IMR-90 (cell line): ENCODE data around the gene CD300LD. TPM values are rescaled to one million over a fixed set of nuclear protein-coding genes. Genes with fewer than 3 reads are reported as not detected.

Experiments
- ATAC-seq: fragments of 200-7000 bp; cut with Tn5 transposase; 2 replicates; pipeline ENCODE4 v1.9.1; 2020; ENCODE audit warnings: low read depth, mild to moderate bottlenecking, moderate library complexity
- BruUV-seq: library from RNA; stranded (reverse); fragments of 400-500 nt; replicated peaks from 2 replicates; lab custom pipeline; 2021; lab: Mats Ljungman, UMichigan
- CTCF ChIA-PET: fragments of 300-600 bp; formaldehyde crosslinking; extraction: SDS; loops from one replicate; lab custom pipeline; 2021; ENCODE audit warnings: antibody characterized with exemption; lab: Yijun Ruan, JAX
- POLR2A ChIA-PET: fragments of 300-600 bp; sonication (Branson Sonifier 250); formaldehyde crosslinking; loops from one replicate; lab custom pipeline; 2022; ENCODE audit warnings: antibody characterized with exemption; ENCODE audit not compliant: unreplicated experiment; lab: Charles Lee
- DNase-seq: peaks from one replicate; pipeline ENCODE4 v3.0.0; 2013
- H2AFZ ChIP-seq: replicated peaks from 2 replicates; pipeline ENCODE3; 2013; ENCODE audit warnings: low read length, mild to moderate bottlenecking; ENCODE audit not compliant: poor library complexity
- H2AK5ac ChIP-seq: 2 replicates; pipeline ENCODE4 v1.6.1; 2013; ENCODE audit warnings: low read depth, low read length, inconsistent platforms
- H2AK9ac ChIP-seq: replicated peaks from 2 replicates; pipeline ENCODE3; 2013; ENCODE audit warnings: mild to moderate bottlenecking, low read depth, low read length, moderate library complexity; ENCODE audit not compliant: poor library complexity
- H2BK120ac ChIP-seq: 2 replicates; pipeline ENCODE4 v1.6.1; 2013; ENCODE audit warnings: low read depth, low read length, inconsistent platforms
- H2BK15ac ChIP-seq: 3 replicates; pipeline ENCODE4 v1.6.1; 2013; ENCODE audit warnings: low read depth, low read length, inconsistent platforms
- H2BK20ac ChIP-seq: 2 replicates; pipeline ENCODE4 v1.6.1; 2013; ENCODE audit warnings: low read depth, mild to moderate bottlenecking, inconsistent platforms, low read length, moderate library complexity
- H2BK5ac ChIP-seq: 2 replicates; pipeline ENCODE4 v1.6.1; 2013; ENCODE audit warnings: mild to moderate bottlenecking, low read depth, low read length, inconsistent platforms; ENCODE audit not compliant: poor library complexity, severe bottlenecking
- H3K14ac ChIP-seq: replicated peaks from 2 replicates; pipeline ENCODE4 v1.6.1; 2013; ENCODE audit warnings: low read depth, low read length, inconsistent platforms
- H3K18ac ChIP-seq: 2 replicates; pipeline ENCODE4 v1.6.1; 2013; ENCODE audit warnings: low read depth, low read length, control low read depth
- H3K23ac ChIP-seq: 2 replicates; pipeline ENCODE4 v1.6.1; 2013; ENCODE audit warnings: low read depth, low read length, inconsistent platforms
- H3K27ac ChIP-seq: 2 replicates; pipeline ENCODE4 v1.5.1; 2013; ENCODE audit warnings: mild to moderate bottlenecking, control low read depth, low read length; ENCODE audit not compliant: insufficient read depth
- H3K27me3 ChIP-seq: 2 replicates; pipeline ENCODE4 v1.6.1; 2013; ENCODE audit warnings: low read length; ENCODE audit not compliant: control insufficient read depth, insufficient read depth
- H3K36me3 ChIP-seq: 2 replicates; pipeline ENCODE4 v1.6.1; 2013; ENCODE audit warnings: low read length, mixed read lengths; ENCODE audit not compliant: control insufficient read depth, insufficient read depth
- H3K4ac ChIP-seq: 2 replicates; pipeline ENCODE4 v1.6.1; 2013; ENCODE audit warnings: low read depth, low read length, inconsistent platforms
- H3K4me1 ChIP-seq: 2 replicates; pipeline ENCODE4 v1.6.1; 2013; ENCODE audit warnings: low read length, mixed read lengths; ENCODE audit not compliant: control insufficient read depth, insufficient read depth
- H3K4me2 ChIP-seq: 2 replicates; pipeline ENCODE4 v1.6.1; 2013; ENCODE audit warnings: low read depth, mild to moderate bottlenecking, control low read depth, low read length, moderate library complexity
- H3K4me3 ChIP-seq: 2 replicates; pipeline ENCODE4 v1.5.1; 2013; ENCODE audit warnings: low read depth, mild to moderate bottlenecking, control low read depth, low read length, moderate library complexity; ENCODE audit not compliant: insufficient read depth
- H3K56ac ChIP-seq: 2 replicates; pipeline ENCODE4 v1.6.1; 2013; ENCODE audit warnings: low read length, inconsistent platforms; ENCODE audit not compliant: insufficient read depth; ENCODE audit errors: extremely low read depth
- H3K79me1 ChIP-seq, 2 experiments: 2 replicates each; pipeline ENCODE4 v1.6.1; 2013; ENCODE audit warnings: low read length in 2 of 2, inconsistent platforms in 1 of 2, low read depth in 1 of 2
- H3K9ac ChIP-seq: 2 replicates; pipeline ENCODE4 v1.6.1; 2013; ENCODE audit warnings: low read depth, low read length, control low read depth
- H3K9me1 ChIP-seq: 2 replicates; pipeline ENCODE4 v1.6.1; 2013; ENCODE audit warnings: low read length, inconsistent platforms; ENCODE audit not compliant: insufficient read depth
- H3K9me3 ChIP-seq: 2 replicates; pipeline ENCODE4 v1.6.1; 2013; ENCODE audit warnings: low read length; ENCODE audit not compliant: control insufficient read depth, insufficient read depth
- H4K20me1 ChIP-seq: 2 replicates; pipeline ENCODE4 v1.6.1; 2013; ENCODE audit warnings: low read length, inconsistent platforms; ENCODE audit not compliant: insufficient read depth
- H4K5ac ChIP-seq: 2 replicates; pipeline ENCODE4 v1.6.1; 2013; ENCODE audit warnings: mild to moderate bottlenecking, low read depth, low read length, control low read depth
- H4K8ac ChIP-seq, 2 experiments: 2 replicates each; pipeline ENCODE4 v1.6.1; 2013; ENCODE audit warnings: low read depth in 2 of 2, low read length in 2 of 2, control low read depth in 1 of 2, inconsistent platforms in 1 of 2
- H4K91ac ChIP-seq: 2 replicates; pipeline ENCODE4 v1.6.1; 2013; ENCODE audit warnings: low read depth, low read length, inconsistent platforms; ENCODE audit not compliant: insufficient read depth
- RFX5 ChIP-seq: IDR thresholded peaks from 2 replicates; pipeline ENCODE4 v1.8.0; 2012; ENCODE audit warnings: low read depth, mild to moderate bottlenecking, low read length, moderate library complexity
- WGBS, 2 experiments: methylation state at CpG; one replicate each; pipeline versions ENCODE4 v1.1.5 to v1.1.7; 2013; ENCODE audit warnings: missing lambda C conversion rate in 2 of 2; ENCODE audit not compliant: insufficient read length in 1 of 2; ENCODE audit errors: extremely low coverage in 2 of 2; 5-methylcytosine and 5-hydroxymethylcytosine counted together
- dilution Hi-C: fragments of 300-500 bp; cut with HindIII; formaldehyde crosslinking; loops from one replicate; pipeline ENCODE4 v1.14.3; 2018; ENCODE audit warnings: low sequenced_read_pairs; ENCODE audit not compliant: unreplicated experiment
- in situ Hi-C: fragments of 300-500 bp; cut with MboI; formaldehyde crosslinking; loops from 3 replicates; pipeline ENCODE4 v1.14.3; 2019; ENCODE audit warnings: low sequenced_read_pairs, inconsistent platforms, mixed read lengths
- intact Hi-C: fragments of 100-400 bp; cut with micrococcal nuclease; formaldehyde crosslinking; loops from 2 replicates; pipeline ENCODE4 v1.10.0; 2022
- polyA plus RNA-seq, 3 experiments: library from polyadenylated mRNA; depleted of rRNA; stranded (reverse); fragments of >200 nt; gene quantifications; 2 replicates each; pipeline ENCODE4 v1.2.3, GENCODE V29; 2012; ENCODE audit warnings: low replicate concordance in 1 of 3
- total RNA-seq: library from RNA; depleted of rRNA; stranded (reverse); fragments of >200 nt; gene quantifications from 2 replicates; pipeline ENCODE4 v1.2.3, GENCODE V29; 2012
- TF ChIP-seq, protein P1 (sequence below): fragments of 150-350 bp; IDR thresholded peaks from 2 replicates; pipeline ENCODE4 v1.6.1; 2016; ENCODE audit warnings: low read depth, mild to moderate bottlenecking, low read length, moderate library complexity, borderline replicate concordance
- TF ChIP-seq, protein P2 (sequence below): fragments of 150-350 bp; IDR thresholded peaks from 2 replicates; pipeline ENCODE4 v1.6.1; 2017; ENCODE audit warnings: mild to moderate bottlenecking, antibody characterized with exemption, low read length, low read depth
- TF ChIP-seq, protein P3 (sequence below): conservative IDR thresholded peaks from 2 replicates; pipeline ENCODE4 v1.5.1; 2012; ENCODE audit warnings: mild to moderate bottlenecking, low read depth, low read length, improper control_type of control experiment

CD300LD gene
- total and polyA plus RNA-seq, 2 of the 4 experiments (the other 2 are of a cell fraction) = not detected

DNA sequence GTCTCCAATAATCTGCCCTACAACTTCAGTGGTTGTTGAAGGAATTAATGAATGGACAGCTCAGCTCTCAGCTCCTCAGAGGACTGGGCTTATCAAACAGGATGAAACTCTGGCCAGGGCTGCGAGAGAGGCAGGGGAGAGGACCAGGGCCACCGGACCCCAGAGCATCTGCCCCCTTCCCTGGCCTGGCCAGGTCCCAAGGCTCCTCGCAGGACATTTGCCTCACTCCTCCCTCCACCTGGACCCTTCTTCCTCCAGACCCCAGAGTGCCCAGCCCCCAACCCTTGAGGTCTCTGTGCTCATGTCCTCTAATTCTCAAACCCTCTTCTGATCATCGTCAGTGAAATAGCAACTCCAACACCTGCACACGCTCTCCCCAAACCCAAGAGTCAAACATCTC, 49.9 kb downstream of the CD300LD start:
- no peak for TF ChIP-seq RFX5
- TF ChIP-seq, protein P1, sequence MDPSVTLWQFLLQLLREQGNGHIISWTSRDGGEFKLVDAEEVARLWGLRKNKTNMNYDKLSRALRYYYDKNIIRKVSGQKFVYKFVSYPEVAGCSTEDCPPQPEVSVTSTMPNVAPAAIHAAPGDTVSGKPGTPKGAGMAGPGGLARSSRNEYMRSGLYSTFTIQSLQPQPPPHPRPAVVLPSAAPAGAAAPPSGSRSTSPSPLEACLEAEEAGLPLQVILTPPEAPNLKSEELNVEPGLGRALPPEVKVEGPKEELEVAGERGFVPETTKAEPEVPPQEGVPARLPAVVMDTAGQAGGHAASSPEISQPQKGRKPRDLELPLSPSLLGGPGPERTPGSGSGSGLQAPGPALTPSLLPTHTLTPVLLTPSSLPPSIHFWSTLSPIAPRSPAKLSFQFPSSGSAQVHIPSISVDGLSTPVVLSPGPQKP = no peak
- TF ChIP-seq, protein P2, sequence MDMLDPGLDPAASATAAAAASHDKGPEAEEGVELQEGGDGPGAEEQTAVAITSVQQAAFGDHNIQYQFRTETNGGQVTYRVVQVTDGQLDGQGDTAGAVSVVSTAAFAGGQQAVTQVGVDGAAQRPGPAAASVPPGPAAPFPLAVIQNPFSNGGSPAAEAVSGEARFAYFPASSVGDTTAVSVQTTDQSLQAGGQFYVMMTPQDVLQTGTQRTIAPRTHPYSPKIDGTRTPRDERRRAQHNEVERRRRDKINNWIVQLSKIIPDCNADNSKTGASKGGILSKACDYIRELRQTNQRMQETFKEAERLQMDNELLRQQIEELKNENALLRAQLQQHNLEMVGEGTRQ = no peak
- TF ChIP-seq, protein P3, sequence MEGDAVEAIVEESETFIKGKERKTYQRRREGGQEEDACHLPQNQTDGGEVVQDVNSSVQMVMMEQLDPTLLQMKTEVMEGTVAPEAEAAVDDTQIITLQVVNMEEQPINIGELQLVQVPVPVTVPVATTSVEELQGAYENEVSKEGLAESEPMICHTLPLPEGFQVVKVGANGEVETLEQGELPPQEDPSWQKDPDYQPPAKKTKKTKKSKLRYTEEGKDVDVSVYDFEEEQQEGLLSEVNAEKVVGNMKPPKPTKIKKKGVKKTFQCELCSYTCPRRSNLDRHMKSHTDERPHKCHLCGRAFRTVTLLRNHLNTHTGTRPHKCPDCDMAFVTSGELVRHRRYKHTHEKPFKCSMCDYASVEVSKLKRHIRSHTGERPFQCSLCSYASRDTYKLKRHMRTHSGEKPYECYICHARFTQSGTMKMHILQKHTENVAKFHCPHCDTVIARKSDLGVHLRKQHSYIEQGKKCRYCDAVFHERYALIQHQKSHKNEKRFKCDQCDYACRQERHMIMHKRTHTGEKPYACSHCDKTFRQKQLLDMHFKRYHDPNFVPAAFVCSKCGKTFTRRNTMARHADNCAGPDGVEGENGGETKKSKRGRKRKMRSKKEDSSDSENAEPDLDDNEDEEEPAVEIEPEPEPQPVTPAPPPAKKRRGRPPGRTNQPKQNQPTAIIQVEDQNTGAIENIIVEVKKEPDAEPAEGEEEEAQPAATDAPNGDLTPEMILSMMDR = no peak
- Histone ChIP-seq H3K79me1 (no peaks in the 10 kb centered on the region), H2AFZ (no peak overlapping the region), H3K4ac (no peak overlapping the region), H2BK120ac (no peak overlapping the region), H3K9ac (no peak overlapping the region), H3K23ac (no peak overlapping the region), H4K91ac (no peak overlapping the region), H3K4me3 (no peak overlapping the region), H3K27ac (no peak overlapping the region), H2BK15ac (no peak overlapping the region), H2AK9ac (no peak overlapping the region), H3K18ac (no peak overlapping the region), H3K9me3 (peaks cover 57% of the 10 kb centered on the region), H3K4me2 (no peak overlapping the region), H3K27me3 (no peaks in the 10 kb centered on the region), H4K8ac (no peak overlapping the region), H4K20me1 (no peaks in the 10 kb centered on the region), H3K36me3 (no peaks in the 10 kb centered on the region), H2AK5ac (no peak overlapping the region), H2BK5ac (no peak overlapping the region), H3K14ac (no peak overlapping the region), H4K5ac (no peak overlapping the region), H3K4me1 (no peaks in the 10 kb centered on the region), H2BK20ac (no peak overlapping the region), H3K56ac (no peak overlapping the region), H3K9me1 (no peaks in the 10 kb centered on the region)
- BruUV-seq = no TSS peak
- WGBS, 2 experiments = 43% methylated on average over 2 of the region's 5 CpGs; no CpG with 5 or more reads in 1 of the 2 experiments
- dilution Hi-C loops = no loop called here
- in situ Hi-C loops = no loop called here
- ChIA-PET CTCF (no interaction called here), POLR2A (no interaction called here)
- no peak for DNase-seq
- no peak for ATAC-seq
- intact Hi-C loops = no loop called here
